Measurements from ENCODE around the gene PINK1. TPM values are rescaled to one million over a fixed set of nuclear protein-coding genes. Genes with fewer than 3 reads are reported as not detected.
A peak's percentile ranks its signal among the peaks of the same experiment; 100 is the strongest.

PINK1 gene
- total RNA-seq, 1 donor from 2014 or later = 37.0 TPM

- Mint-ChIP-seq H3K36me3 (no peaks in the 10 kb centered on the region), H3K27ac (peak overlapping the region; percentile 70), H3K4me1 (ENCODE audit: unreplicated experiment) (peaks cover 8% of the 10 kb centered on the region), H3K27me3 (no peaks in the 10 kb centered on the region), H3K9me3 (peaks cover 4% of the 10 kb centered on the region), H3K4me3 (peak overlapping the region; percentile 42)
- no peak for TF ChIP-seq CTCF (conservative IDR thresholded peaks at IDR 0.05)
- DNase-seq (ENCODE audit: extremely low spot score, unreplicated experiment) = no peak
Observed at GRCh38 chr1:20700636-20701215, 67.5 kb downstream of the PINK1 start.

Other genes starting within 250 kb of the PINK1 start
- gene CAMK2N1, start 147.2 kb upstream of the PINK1 start, total RNA-seq (ENCODE audit: low replicate concordance) = 28.9 and 43.0 TPM in 2 replicates
- gene MUL1, start 125.3 kb upstream of the PINK1 start, total RNA-seq (ENCODE audit: low replicate concordance) = 31.1 and 38.4 TPM in 2 replicates
- gene FAM43B, start 80.9 kb upstream of the PINK1 start, total RNA-seq (ENCODE audit: low replicate concordance) = 0.21 and 1.3 TPM in 2 replicates
- 1.5 and 3.0 TPM in 2 replicates for gene CDA, start 44.4 kb upstream of the PINK1 start, total RNA-seq (ENCODE audit: low replicate concordance)
- gene DDOST, start 27.9 kb downstream of the PINK1 start, total RNA-seq (ENCODE audit: low replicate concordance) = 254 and 259 TPM in 2 replicates
- 0.69 and 2.1 TPM in 2 replicates for gene KIF17, start 84.5 kb downstream of the PINK1 start, total RNA-seq (ENCODE audit: low replicate concordance)
- 1.2 and 1.4 TPM in 2 replicates for gene SH2D5, start 99.2 kb downstream of the PINK1 start, total RNA-seq (ENCODE audit: low replicate concordance)
- 217 and 326 TPM in 2 replicates for gene HP1BP3, start 153.8 kb downstream of the PINK1 start, total RNA-seq (ENCODE audit: low replicate concordance)